Esophagus squamous epithelium (tissue), 4 donors: Measurements from ENCODE around the gene SCT.

Experiments
- CTCF ChIP-seq, 6 experiments: fragments of 450-650 bp in 4 of 6; fragments of 200-600 bp in 2 of 6; sonication (generic) in 2 of 6; IDR thresholded peaks; one replicate each; pipeline ENCODE4 v1.5.1; 2016 to 2019; ENCODE audit warnings: antibody characterized with exemption in 6 of 6, mild to moderate bottlenecking in 4 of 6, moderate library complexity in 4 of 6
- POLR2A ChIP-seq, 4 donors: fragments of 450-650 bp; IDR thresholded peaks; one replicate each; pipeline ENCODE4 v1.6.1; 2017; ENCODE audit warnings: antibody characterized with exemption in 4 of 4, mild to moderate bottlenecking in 4 of 4, moderate library complexity in 3 of 4

GRCh38 chr11:578276-579035 is 48.5 kb downstream of the SCT start:
- TF ChIP-seq CTCF (IDR thresholded peaks at IDR 0.05) = no peak
- TF ChIP-seq POLR2A (IDR thresholded peaks at IDR 0.05) = no peak
